Vagina (tissue), 2 donors: ENCODE measurements around the gene GLIPR1.

Experiments used
- CTCF ChIP-seq, 3 experiments: fragments of 450-650 bp in 2 of 3; fragments of 200-600 bp in 1 of 3; sonication (generic) in 1 of 3; IDR thresholded peaks; one replicate each; pipeline ENCODE4 v1.5.1; 2017 to 2019; ENCODE audit warnings: antibody characterized with exemption in 3 of 3, mild to moderate bottlenecking in 2 of 3, moderate library complexity in 2 of 3
- POLR2A ChIP-seq, 2 donors: fragments of 450-650 bp; IDR thresholded peaks; one replicate each; pipeline ENCODE4 v1.6.1; 2017; ENCODE audit warnings: antibody characterized with exemption in 2 of 2, mild to moderate bottlenecking in 2 of 2, moderate library complexity in 2 of 2
- POLR2AphosphoS5 ChIP-seq, 2 donors: sonication (generic); formaldehyde crosslinking; IDR thresholded peaks; one replicate each; pipeline ENCODE4 v1.9.0; 2017; ENCODE audit warnings: antibody characterized with exemption in 2 of 2, mild to moderate bottlenecking in 2 of 2, low read depth in 1 of 2; ENCODE audit not compliant: insufficient read depth in 1 of 2

- TF ChIP-seq CTCF (IDR thresholded peaks at IDR 0.05): no peak
- no peak for TF ChIP-seq POLR2A (IDR thresholded peaks at IDR 0.05)
- TF ChIP-seq POLR2AphosphoS5 (IDR thresholded peaks at IDR 0.05; ENCODE audit: insufficient read depth in 1 of 2, low read depth in 1 of 2): no peak
Observed at GRCh38 chr12:75553398-75553797, 72.8 kb downstream of the GLIPR1 start.
